ENCODE measurements around the gene NUDT22. TPM values are rescaled to one million over a fixed set of nuclear protein-coding genes. Genes with fewer than 3 reads are reported as not detected.

Gene NUDT22
- polyA plus RNA-seq, 1 donor from 2014 or later, result 47.3 TPM

DNA sequence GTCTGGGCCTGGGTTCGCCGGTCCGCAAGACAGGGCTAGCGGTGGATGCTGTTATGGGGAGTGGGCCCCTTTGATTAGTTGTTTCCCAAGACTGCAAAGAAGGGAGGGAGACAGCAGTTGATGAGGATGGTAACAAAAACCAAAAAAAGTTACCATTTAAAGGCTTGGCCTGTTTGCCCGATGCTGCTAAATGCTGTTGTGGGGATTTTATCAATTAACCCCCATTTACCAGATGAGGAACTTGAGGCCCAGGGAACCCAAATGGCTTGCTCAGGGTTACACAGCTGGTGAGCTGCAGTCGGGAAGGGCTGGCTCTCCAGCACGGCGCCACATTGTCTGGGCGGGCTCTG lies 3.4 kb upstream of the NUDT22 start:
- no peak overlapping the region for H3K4me2 ChIP-seq (ENCODE audit: low read length)
- H3K36me3 ChIP-seq (ENCODE audit: insufficient read depth, low read length), result no peaks in the 10 kb centered on the region
- no peaks in the 10 kb centered on the region for H3K9me2 ChIP-seq (ENCODE audit: insufficient read depth, low read length)
- no peak overlapping the region for H3K9ac ChIP-seq (ENCODE audit: low read length)
- TF ChIP-seq, protein P1, sequence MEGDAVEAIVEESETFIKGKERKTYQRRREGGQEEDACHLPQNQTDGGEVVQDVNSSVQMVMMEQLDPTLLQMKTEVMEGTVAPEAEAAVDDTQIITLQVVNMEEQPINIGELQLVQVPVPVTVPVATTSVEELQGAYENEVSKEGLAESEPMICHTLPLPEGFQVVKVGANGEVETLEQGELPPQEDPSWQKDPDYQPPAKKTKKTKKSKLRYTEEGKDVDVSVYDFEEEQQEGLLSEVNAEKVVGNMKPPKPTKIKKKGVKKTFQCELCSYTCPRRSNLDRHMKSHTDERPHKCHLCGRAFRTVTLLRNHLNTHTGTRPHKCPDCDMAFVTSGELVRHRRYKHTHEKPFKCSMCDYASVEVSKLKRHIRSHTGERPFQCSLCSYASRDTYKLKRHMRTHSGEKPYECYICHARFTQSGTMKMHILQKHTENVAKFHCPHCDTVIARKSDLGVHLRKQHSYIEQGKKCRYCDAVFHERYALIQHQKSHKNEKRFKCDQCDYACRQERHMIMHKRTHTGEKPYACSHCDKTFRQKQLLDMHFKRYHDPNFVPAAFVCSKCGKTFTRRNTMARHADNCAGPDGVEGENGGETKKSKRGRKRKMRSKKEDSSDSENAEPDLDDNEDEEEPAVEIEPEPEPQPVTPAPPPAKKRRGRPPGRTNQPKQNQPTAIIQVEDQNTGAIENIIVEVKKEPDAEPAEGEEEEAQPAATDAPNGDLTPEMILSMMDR (IDR thresholded peaks at IDR 0.05; ENCODE audit: poor library complexity, severe bottlenecking), result no peak
- TF ChIP-seq MXI1 (conservative IDR thresholded peaks at IDR 0.05; ENCODE audit: poor library complexity, severe bottlenecking), result no peak
- TF ChIP-seq RAD21 (conservative IDR thresholded peaks at IDR 0.05), result no peak
- TF ChIP-seq, protein P2, sequence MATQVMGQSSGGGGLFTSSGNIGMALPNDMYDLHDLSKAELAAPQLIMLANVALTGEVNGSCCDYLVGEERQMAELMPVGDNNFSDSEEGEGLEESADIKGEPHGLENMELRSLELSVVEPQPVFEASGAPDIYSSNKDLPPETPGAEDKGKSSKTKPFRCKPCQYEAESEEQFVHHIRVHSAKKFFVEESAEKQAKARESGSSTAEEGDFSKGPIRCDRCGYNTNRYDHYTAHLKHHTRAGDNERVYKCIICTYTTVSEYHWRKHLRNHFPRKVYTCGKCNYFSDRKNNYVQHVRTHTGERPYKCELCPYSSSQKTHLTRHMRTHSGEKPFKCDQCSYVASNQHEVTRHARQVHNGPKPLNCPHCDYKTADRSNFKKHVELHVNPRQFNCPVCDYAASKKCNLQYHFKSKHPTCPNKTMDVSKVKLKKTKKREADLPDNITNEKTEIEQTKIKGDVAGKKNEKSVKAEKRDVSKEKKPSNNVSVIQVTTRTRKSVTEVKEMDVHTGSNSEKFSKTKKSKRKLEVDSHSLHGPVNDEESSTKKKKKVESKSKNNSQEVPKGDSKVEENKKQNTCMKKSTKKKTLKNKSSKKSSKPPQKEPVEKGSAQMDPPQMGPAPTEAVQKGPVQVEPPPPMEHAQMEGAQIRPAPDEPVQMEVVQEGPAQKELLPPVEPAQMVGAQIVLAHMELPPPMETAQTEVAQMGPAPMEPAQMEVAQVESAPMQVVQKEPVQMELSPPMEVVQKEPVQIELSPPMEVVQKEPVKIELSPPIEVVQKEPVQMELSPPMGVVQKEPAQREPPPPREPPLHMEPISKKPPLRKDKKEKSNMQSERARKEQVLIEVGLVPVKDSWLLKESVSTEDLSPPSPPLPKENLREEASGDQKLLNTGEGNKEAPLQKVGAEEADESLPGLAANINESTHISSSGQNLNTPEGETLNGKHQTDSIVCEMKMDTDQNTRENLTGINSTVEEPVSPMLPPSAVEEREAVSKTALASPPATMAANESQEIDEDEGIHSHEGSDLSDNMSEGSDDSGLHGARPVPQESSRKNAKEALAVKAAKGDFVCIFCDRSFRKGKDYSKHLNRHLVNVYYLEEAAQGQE (IDR thresholded peaks at IDR 0.05; ENCODE audit: borderline replicate concordance), result no peak
- TF ChIP-seq POLR2AphosphoS5 (IDR thresholded peaks at IDR 0.05), result no peak
- TF ChIP-seq EP300 (conservative IDR thresholded peaks at IDR 0.05; ENCODE audit: poor library complexity, severe bottlenecking), result no peak
- TF ChIP-seq EZH2 (IDR thresholded peaks at IDR 0.05; ENCODE audit: borderline replicate concordance, insufficient read depth, low read length, poor library complexity, severe bottlenecking), result no peak
- no peak for TF ChIP-seq TAF1 (IDR thresholded peaks at IDR 0.05; ENCODE audit: low read depth)
- TF ChIP-seq SMC3 (conservative IDR thresholded peaks at IDR 0.05; ENCODE audit: poor library complexity), result no peak
- no peaks in the 10 kb centered on the region for H3K27me3 ChIP-seq (ENCODE audit: insufficient read depth, low read depth, low read length)
- H4K20me1 ChIP-seq (ENCODE audit: insufficient read depth), result no peaks in the 10 kb centered on the region
- H3K9me3 ChIP-seq (ENCODE audit: low read length), result no peaks in the 10 kb centered on the region
- H3K79me2 ChIP-seq (replicated peaks; ENCODE audit: insufficient read depth, low read length), result peaks cover 6% of the 10 kb centered on the region
- no peaks in the 10 kb centered on the region for H3F3A ChIP-seq (ENCODE audit: insufficient read depth, low read length, poor library complexity, severe bottlenecking)
- H3K4me3 ChIP-seq (ENCODE audit: low read length), result no peak overlapping the region
- no peak overlapping the region for H3K27ac ChIP-seq (ENCODE audit: low read length)
- H2AFZ ChIP-seq (ENCODE audit: low read depth, low read length), result no peak overlapping the region

DNA sequence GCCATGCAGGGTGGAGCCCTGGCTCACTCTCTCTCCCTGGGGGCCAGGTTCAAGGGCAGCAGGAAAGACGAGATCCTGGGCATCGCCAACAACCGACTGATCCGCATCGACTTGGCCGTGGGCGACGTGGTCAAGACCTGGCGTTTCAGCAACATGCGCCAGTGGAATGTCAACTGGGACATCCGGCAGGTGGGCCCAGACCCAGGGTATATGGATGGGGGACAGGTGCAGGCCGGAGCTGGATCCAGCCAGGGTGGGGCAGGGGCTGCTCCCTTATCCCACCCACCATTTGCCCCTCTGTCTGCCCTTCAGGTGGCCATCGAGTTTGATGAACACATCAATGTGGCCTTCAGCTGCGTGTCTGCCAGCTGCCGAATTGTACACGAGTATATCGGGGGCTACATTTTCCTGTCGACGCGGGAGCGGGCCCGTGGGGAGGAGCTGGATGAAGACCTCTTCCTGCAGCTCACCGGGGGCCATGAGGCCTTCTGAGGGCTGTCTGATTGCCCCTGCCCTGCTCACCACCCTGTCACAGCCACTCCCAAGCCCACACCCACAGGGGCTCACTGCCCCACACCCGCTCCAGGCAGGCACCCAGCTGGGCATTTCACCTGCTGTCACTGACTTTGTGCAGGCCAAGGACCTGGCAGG lies 2.9 kb upstream of the NUDT22 start:
- H3K79me2 ChIP-seq (replicated peaks; ENCODE audit: insufficient read depth, low read length), result peaks cover 6% of the 10 kb centered on the region

More for the DNA sequence above, 2.9 kb upstream of the NUDT22 start:
- Histone ChIP-seq H3K4me3 (ENCODE audit: low read length) (no peak overlapping the region), H2AFZ (ENCODE audit: low read depth, low read length) (no peak overlapping the region), H3K9ac (ENCODE audit: low read length) (no peak overlapping the region), H3K4me2 (ENCODE audit: low read length) (no peak overlapping the region), H3K27me3 (ENCODE audit: insufficient read depth, low read depth, low read length) (no peaks in the 10 kb centered on the region), H3K27ac (ENCODE audit: low read length) (no peak overlapping the region), H4K20me1 (ENCODE audit: insufficient read depth) (no peaks in the 10 kb centered on the region), H3K9me3 (ENCODE audit: low read length) (no peaks in the 10 kb centered on the region), H3F3A (ENCODE audit: insufficient read depth, low read length, poor library complexity, severe bottlenecking) (no peaks in the 10 kb centered on the region), H3K36me3 (ENCODE audit: insufficient read depth, low read length) (no peaks in the 10 kb centered on the region), H3K9me2 (ENCODE audit: insufficient read depth, low read length) (no peaks in the 10 kb centered on the region)
- TF ChIP-seq SMC3 (conservative IDR thresholded peaks at IDR 0.05; ENCODE audit: poor library complexity) (no peak), EZH2 (IDR thresholded peaks at IDR 0.05; ENCODE audit: borderline replicate concordance, insufficient read depth, low read length, poor library complexity, severe bottlenecking) (no peak), RAD21 (conservative IDR thresholded peaks at IDR 0.05) (no peak), MXI1 (conservative IDR thresholded peaks at IDR 0.05; ENCODE audit: poor library complexity, severe bottlenecking) (no peak), EP300 (conservative IDR thresholded peaks at IDR 0.05; ENCODE audit: poor library complexity, severe bottlenecking) (no peak), POLR2AphosphoS5 (IDR thresholded peaks at IDR 0.05) (no peak)
- TF ChIP-seq, protein P2 (IDR thresholded peaks at IDR 0.05; ENCODE audit: borderline replicate concordance), result no peak
- TF ChIP-seq, protein P1 (IDR thresholded peaks at IDR 0.05; ENCODE audit: poor library complexity, severe bottlenecking), result no peak

All from neural cell (in vitro differentiated cells).